Jurkat, Clone E6-1 (cell line): Measurements from ENCODE around the gene KCNK4.
"Not testable (repeated sequence)": the region's sequence is repeated elsewhere in the genome, so short reads cannot be mapped to it uniquely, and the experiment has no call there.

Source experiments
- DNase-seq: peaks from one replicate; pipeline ENCODE4 v3.0.0-alpha.2; 2011; ENCODE audit warnings: low read depth, low spot score
- H3K4me3 ChIP-seq: 2 replicates; pipeline ENCODE4 v1.5.1; 2011; ENCODE audit warnings: mild to moderate bottlenecking, low read length, control low read depth, moderate library complexity

The KCNK4 gene

DNA sequence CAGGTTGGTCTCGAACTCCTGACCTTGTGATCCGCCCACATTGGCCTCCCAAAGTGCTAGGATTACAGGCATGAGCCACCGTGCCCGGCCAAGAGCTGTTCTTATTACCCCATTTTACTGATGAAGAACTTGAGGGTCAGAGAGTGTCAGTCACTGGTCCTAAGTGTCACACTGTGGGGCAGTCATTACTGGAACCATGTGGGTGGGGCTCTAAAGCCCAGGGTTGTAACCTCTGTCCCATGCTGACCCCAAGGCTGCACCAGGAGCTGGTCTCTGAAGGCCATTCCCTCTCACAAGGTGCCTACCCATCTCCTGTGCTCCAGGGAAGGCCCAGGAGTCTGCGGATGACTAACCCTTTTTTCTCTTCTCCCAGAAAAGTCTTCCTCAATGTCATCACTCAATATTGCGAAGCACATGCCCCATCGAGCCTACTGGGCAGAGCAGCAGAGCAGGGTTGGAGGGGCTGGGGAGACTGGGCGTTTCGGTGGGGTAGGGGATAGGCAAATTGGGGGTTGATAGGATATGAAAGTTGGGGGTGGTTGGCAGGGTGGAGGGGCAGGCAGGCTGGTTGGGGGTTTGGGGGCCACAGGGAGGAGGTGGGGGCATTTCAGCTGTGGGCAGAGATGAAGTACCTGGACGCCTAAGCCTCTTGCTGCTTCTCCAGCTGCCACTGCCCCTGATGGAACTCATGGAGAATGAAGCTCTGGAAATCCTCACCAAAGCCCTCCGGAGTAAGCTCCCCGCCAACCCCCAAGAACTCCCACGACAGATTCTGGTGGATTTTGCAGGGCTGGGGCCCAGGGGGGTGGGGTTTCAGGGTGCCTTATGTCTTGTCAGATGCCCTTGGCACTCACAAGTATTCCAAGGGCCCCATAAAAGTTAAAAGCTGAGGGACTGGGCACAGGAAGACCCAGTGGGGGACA lies 12.3 kb downstream of the KCNK4 start:
- no peak overlapping the region for H3K4me3 ChIP-seq

GRCh38 chr11:64304032-64304315 lies 12.9 kb downstream of the KCNK4 start:
- DNase-seq = no peak
- H3K4me3 ChIP-seq = peak overlapping the region; percentile 87

More for the DNA sequence above, 12.3 kb downstream of the KCNK4 start:
- no peak for DNase-seq

- DNase-seq = peak; percentile 90
Observed at GRCh38 chr11:64304316-64305072, 13.4 kb downstream of the KCNK4 start.

DNA sequence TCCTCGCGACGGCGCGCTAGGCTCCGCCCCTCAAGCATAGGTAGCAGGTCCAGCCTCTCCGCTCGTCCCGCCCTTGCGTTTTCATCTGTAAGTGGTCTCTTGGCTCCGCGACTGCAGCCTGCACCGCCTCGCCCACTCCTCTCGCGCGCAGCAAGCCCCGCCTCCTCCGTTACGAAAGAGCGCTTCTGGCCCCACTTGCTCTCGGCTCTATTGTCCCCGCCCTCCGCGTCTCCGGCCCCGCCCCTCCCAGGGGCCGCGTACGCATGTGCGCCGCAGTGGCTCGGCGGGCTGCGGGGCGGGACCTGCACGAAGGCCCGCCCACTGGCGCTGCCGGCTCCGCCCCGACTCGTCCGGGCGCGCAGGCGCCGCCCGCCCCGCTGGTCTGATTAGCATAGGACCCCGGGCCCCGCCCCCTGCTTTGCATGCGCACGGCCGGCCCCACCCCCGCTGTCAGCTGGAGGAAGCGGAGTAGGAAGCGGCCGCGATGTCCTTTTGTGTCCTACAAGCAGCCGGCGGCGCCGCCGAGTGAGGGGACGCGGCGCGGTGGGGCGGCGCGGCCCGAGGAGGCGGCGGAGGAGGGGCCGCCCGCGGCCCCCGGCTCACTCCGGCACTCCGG lies 14.1 kb downstream of the KCNK4 start, which contains the start of gene ESRRA:
Gene ESRRA (plus strand): TSS at position 450 of the 616 bp plus-strand sequence. CDS start 1,656 bp downstream, outside the sequence.
- peak; percentile 96 for DNase-seq
- peak within 1 kb of the TSS; percentile 90 for H3K4me3 ChIP-seq

More at GRCh38 chr11:64304316-64305072, 13.4 kb downstream of the KCNK4 start:
- peak overlapping the region; percentile 87 for H3K4me3 ChIP-seq

DNA sequence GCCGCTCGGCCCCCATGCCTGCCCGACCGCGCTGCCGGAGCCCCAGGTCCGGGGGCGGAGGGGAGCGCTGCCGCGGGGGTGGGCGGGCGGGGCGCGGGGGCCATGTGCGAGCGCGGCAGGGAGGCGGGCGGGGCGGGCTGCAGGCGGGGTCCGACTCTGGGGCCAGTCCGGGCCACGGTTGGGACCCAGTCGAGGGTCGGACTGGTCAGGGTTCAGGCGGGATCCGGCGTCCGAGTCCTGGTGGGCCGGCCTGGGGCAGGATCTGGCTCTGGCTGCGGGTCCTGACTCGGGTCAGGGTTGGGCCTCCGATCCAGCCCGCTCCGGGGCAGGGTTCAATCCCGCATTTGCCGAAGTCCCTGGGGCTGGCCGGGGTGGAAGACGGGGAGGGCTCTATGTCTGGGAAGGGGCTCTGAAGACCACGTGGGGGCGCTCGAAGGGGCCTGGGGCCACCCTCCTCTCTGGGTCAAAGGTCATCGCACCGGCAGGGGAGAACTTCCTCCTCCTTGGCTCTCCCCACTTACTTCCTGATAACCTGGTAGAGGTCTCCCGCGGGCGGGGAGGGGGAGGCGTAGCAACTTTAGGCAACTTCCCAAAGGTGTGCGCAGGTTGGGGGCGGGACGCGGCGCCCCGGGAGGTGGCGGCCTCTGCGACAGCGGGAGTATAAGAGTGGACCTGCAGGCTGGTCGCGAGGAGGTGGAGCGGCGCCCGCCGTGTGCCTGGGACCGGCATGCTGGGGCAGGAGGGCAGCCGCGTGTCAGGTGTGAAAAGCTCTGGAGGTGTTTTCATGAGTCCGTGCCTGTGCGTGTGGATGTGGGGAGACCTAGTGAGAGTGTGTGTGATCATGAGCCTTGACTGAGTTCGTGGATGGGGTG lies 14.8 kb downstream of the KCNK4 start:
- peak overlapping the region; percentile 90 for H3K4me3 ChIP-seq
- peak; percentile 63 for DNase-seq

GRCh38 chr11:64306563-64306875 lies 15.4 kb downstream of the KCNK4 start:
- peak overlapping the region; percentile 90 for H3K4me3 ChIP-seq
- DNase-seq = no peak

DNA sequence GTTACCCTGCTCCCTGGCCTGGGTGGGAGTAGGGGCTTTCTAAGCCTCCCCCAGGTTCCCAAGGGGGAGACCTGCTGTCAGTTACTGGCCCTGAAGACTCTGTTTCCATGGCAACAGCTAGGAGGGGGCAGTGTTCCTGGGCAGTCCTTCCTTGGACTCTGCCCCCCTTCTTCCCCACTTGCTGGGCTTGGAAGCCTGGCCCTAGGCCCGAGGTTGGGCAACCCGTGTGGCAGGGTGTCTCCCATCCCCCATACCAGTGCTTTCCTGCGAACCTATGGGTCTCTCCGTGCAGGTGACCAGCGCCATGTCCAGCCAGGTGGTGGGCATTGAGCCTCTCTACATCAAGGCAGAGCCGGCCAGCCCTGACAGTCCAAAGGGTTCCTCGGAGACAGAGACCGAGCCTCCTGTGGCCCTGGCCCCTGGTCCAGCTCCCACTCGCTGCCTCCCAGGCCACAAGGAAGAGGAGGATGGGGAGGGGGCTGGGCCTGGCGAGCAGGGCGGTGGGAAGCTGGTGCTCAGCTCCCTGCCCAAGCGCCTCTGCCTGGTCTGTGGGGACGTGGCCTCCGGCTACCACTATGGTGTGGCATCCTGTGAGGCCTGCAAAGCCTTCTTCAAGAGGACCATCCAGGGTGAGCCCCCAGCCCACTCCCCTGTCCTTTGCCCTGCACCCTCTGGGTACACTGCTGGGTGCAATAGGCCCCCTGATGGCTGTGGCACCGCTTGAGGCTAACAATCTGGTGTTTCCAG lies 15.9 kb downstream of the KCNK4 start:
- DNase-seq = no peak
- H3K4me3 ChIP-seq = peak overlapping the region; percentile 90

DNA sequence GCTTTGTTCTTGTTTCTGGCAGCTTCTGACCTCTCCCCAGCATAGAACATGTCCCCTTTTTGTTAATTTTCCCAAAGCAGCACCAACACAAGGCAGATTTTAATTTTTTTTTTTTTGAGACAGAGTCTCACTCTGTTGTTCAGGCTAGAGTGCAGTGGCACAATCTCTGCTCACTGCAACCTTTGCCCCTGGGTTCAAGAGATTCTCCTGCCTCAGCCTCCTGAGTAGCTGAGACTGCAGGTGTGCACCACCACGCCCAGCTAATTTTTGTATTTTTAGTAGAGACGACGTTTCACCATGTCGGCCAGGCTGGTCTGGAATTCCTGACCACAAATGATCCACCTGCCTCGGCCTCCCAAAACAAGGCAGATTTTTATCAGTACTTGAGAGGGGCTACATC lies 16.7 kb downstream of the KCNK4 start:
- DNase-seq, H3K4me3 ChIP-seq: not testable (repeated sequence)

DNA sequence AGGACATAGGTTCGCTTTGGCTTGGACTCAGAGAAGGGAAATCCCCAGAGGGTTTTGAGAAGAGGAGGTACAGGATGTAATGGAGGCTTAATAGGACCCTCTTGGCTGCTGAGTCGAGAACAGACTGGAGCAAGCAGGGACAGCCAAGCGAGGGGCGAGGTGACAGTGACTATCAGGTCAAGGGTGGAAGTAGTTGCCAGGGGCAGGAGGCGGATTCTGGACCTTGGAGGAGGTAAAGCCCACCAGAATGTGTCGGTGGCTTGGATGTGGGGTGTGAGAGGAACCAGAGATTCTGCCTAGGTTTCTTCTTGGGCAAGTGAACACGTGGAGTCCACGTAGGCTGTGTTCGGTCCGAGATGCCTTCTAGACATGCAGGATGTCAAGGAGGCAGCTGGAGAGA lies 21.8 kb downstream of the KCNK4 start:
- H3K4me3 ChIP-seq = no peak overlapping the region
- no peak for DNase-seq

DNA sequence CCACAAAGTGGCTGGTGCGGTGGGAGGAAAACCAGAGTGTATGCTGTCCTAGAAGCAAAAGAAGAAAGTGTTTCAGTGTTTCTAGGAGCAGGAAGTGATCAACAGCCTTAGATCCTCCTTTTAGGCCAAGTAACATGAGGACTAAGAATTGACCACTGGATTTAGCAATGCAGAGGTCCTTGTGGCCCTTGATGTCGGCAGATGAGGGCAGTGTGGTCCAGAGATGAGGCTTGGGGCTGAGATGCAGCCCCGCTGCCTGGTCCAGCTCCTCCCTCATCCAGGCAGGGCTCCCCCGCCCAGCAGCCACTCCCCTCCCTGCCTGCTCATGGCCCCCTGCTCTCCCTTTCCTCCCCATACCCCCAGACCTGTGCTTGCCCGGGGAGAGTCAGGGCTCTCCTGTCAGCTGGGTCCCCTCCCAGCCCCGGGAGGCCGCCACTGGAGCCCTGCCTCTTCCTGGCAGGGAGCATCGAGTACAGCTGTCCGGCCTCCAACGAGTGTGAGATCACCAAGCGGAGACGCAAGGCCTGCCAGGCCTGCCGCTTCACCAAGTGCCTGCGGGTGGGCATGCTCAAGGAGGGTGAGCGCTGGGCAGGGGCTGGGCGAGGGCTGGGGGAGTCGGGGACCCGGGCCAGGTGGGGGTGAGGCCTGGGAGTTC lies 22.5 kb downstream of the KCNK4 start:
- DNase-seq = no peak
- no peak overlapping the region for H3K4me3 ChIP-seq

DNA sequence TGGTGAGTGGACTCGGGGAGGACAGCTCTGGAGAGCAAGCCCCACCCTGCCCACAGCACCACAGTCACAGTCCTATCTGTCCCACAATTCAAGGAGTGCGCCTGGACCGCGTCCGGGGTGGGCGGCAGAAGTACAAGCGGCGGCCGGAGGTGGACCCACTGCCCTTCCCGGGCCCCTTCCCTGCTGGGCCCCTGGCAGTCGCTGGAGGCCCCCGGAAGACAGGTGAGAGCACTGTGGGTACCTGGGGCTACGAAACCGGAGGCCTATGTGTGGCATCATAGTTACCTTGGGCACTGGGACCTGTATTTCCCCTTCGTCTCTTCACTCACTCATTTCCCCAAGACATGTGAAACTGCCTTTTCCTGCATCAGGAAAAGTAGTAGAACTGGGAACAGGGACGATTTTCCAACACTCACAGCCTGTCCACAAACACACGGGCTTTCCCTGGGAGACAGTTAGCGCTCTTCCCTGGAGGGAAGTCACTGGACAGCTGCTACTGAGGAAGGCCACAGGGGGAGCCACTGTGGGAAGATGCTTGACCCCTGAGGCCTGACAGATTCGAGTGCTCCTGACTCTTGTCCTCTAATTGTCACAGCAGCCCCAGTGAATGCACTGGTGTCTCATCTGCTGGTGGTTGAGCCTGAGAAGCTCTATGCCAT lies 23.2 kb downstream of the KCNK4 start:
- no peak overlapping the region for H3K4me3 ChIP-seq
- DNase-seq = no peak

GRCh38 chr11:64314805-64315561 lies 23.9 kb downstream of the KCNK4 start:
- no peak for DNase-seq
- no peak overlapping the region for H3K4me3 ChIP-seq

DNA sequence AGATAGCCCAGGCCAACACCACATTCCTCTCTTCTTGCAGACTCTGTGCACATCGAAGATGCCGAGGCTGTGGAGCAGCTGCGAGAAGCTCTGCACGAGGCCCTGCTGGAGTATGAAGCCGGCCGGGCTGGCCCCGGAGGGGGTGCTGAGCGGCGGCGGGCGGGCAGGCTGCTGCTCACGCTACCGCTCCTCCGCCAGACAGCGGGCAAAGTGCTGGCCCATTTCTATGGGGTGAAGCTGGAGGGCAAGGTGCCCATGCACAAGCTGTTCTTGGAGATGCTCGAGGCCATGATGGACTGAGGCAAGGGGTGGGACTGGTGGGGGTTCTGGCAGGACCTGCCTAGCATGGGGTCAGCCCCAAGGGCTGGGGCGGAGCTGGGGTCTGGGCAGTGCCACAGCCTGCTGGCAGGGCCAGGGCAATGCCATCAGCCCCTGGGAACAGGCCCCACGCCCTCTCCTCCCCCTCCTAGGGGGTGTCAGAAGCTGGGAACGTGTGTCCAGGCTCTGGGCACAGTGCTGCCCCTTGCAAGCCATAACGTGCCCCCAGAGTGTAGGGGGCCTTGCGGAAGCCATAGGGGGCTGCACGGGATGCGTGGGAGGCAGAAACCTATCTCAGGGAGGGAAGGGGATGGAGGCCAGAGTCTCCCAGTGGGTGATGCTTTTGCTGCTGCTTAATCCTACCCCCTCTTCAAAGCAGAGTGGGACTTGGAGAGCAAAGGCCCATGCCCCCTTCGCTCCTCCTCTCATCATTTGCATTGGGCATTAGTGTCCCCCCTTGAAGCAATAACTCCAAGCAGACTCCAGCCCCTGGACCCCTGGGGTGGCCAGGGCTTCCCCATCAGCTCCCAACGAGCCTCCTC lies 24.8 kb downstream of the KCNK4 start:
- not testable (repeated sequence) for DNase-seq
- H3K4me3 ChIP-seq = peak overlapping the region; percentile 85

- peak overlapping the region; percentile 85 for H3K4me3 ChIP-seq
- DNase-seq = no peak
Observed at GRCh38 chr11:64316672-64317324, 25.7 kb downstream of the KCNK4 start.

DNA sequence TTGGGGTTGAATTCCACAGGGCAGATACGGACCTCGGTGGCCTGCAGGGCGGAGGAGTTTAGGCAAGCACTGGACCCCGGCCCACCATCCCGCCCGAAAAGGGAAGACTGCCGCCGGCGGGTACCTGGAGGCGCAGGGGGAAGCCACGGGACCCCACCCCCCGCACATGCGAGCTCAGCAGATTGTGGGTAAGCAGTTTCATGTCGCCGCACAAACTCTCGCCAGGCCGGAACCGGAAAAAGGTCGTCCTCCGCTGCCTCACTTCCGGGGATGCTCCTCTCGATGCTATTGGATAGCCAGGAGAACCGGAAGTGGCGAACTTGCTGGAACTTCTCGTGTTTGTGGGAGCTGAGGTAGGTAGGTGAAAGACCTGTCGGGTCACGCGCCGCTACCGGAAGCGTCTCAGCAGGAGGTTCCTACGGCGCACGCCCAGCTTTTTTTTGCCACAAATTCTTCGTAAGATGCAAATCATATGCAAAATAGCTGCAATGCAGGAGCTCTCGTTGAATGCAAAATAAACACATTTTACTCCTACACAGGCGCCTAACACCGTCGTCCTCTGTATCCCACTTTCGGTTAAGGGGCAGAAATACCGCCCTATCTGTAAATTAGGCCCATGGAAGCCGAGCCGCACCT lies 26.3 kb downstream of the KCNK4 start, which contains the start of gene TRMT112:
Gene TRMT112 (minus strand): TSS at position 235 of the 636 bp plus-strand sequence. CDS start 33 bp downstream, at position 202.
- peak; percentile 100 for DNase-seq
- peak within 1 kb of the TSS; percentile 85 for H3K4me3 ChIP-seq
